Panc1 (cell line): Measurements from ENCODE around the gene HEPACAM. TPM values are rescaled to one million over a fixed set of nuclear protein-coding genes. Genes with fewer than 3 reads are reported as not detected.

Source experiments
- ATAC-seq: fragments of 200-7000 bp; cut with Tn5 transposase; 2 replicates; pipeline ENCODE4 v1.9.1; 2020; ENCODE audit warnings: mild to moderate bottlenecking, moderate library complexity
- BruUV-seq: library from RNA; stranded (reverse); fragments of 400-500 nt; replicated peaks from 2 replicates; lab custom pipeline; 2021; lab: Mats Ljungman, UMichigan
- CTCF ChIA-PET: fragments of 300-600 bp; sonication (Branson Sonifier 250); formaldehyde crosslinking; loops from one replicate; lab custom pipeline; 2022; ENCODE audit warnings: antibody characterized with exemption; lab: Charles Lee
- POLR2A ChIA-PET: fragments of 300-600 bp; sonication (Branson Sonifier 250); formaldehyde crosslinking; loops from one replicate; lab custom pipeline; 2022; ENCODE audit warnings: antibody characterized with exemption; lab: Charles Lee
- DNase-seq: peaks from one replicate; pipeline ENCODE4 v3.0.0-alpha.2; 2010; ENCODE audit warnings: low read depth, low spot score
- H3K27ac ChIP-seq: 2 replicates; pipeline ENCODE4 v1.5.1; 2011; ENCODE audit warnings: mild to moderate bottlenecking, low read length, inconsistent platforms
- H3K27me3 ChIP-seq: fragments of 200-500 bp; sonication (Bioruptor generic); 2 replicates; pipeline ENCODE4 v1.6.0; 2014; ENCODE audit warnings: low read length, inconsistent platforms; ENCODE audit not compliant: control insufficient read depth, insufficient read depth
- H3K36me3 ChIP-seq: fragments of 200-500 bp; sonication (Bioruptor generic); 2 replicates; pipeline ENCODE4 v1.5.1; 2014; ENCODE audit warnings: inconsistent platforms, mild to moderate bottlenecking, low read length, moderate library complexity; ENCODE audit not compliant: control insufficient read depth, insufficient read depth
- H3K4me1 ChIP-seq: 2 replicates; pipeline ENCODE4 v1.5.1; 2011; ENCODE audit warnings: inconsistent platforms, mild to moderate bottlenecking, low read length, moderate library complexity; ENCODE audit not compliant: control insufficient read depth, insufficient read depth
- H3K4me3 ChIP-seq, 2 experiments: 2 replicates each; pipeline ENCODE4 v1.5.1; 2011 to 2012; ENCODE audit warnings: low read depth in 2 of 2, low read length in 2 of 2, mild to moderate bottlenecking in 2 of 2, inconsistent platforms in 1 of 2, moderate library complexity in 1 of 2
- H3K9me3 ChIP-seq: fragments of 200-500 bp; sonication (Bioruptor generic); 2 replicates; pipeline ENCODE4 v1.5.1; 2014; ENCODE audit warnings: low read depth, mild to moderate bottlenecking, inconsistent platforms, low read length, moderate library complexity; ENCODE audit not compliant: control insufficient read depth, insufficient read depth
- CTCF ChIP-seq: fragments of 450-650 bp; IDR thresholded peaks from 2 replicates; pipeline ENCODE4 v1.5.1; 2017; ENCODE audit warnings: mild to moderate bottlenecking
- POLR2AphosphoS5 ChIP-seq: IDR thresholded peaks from 2 replicates; pipeline ENCODE4 v1.6.1; 2012; ENCODE audit warnings: mild to moderate bottlenecking, low read depth, low read length, moderate library complexity
- REST ChIP-seq, 2 experiments: IDR thresholded peaks; 2 replicates each; pipeline ENCODE4 v1.6.1; 2011 to 2012; ENCODE audit warnings: low read depth in 2 of 2, control low read depth in 1 of 2, low read length in 1 of 2, mild to moderate bottlenecking in 1 of 2, moderate library complexity in 1 of 2; ENCODE audit not compliant: insufficient read depth in 1 of 2
- SIN3A ChIP-seq: IDR thresholded peaks from 2 replicates; pipeline ENCODE4 v1.6.1; 2012; ENCODE audit warnings: low read depth, mild to moderate bottlenecking, low read length, moderate library complexity, borderline replicate concordance; ENCODE audit not compliant: insufficient read depth
- TCF7L2 ChIP-seq: IDR thresholded peaks from 2 replicates; pipeline ENCODE4 v1.6.1; 2011; ENCODE audit warnings: mild to moderate bottlenecking, low read depth, low read length, inconsistent platforms
- in situ Hi-C: cut with HindIII; loops from 2 replicates; pipeline ENCODE4 v1.10.0; 2016; ENCODE audit warnings: low sequenced_read_pairs, low pct_unique_long_range_greater_than_20kb
- intact Hi-C: fragments of 100-400 bp; cut with micrococcal nuclease; formaldehyde crosslinking; loops from one replicate; pipeline ENCODE4 v1.10.0; 2022; ENCODE audit not compliant: unreplicated experiment
- total RNA-seq: library from RNA; stranded (reverse); gene quantifications from one replicate; pipeline ENCODE4 v1.2.1, GENCODE V29; 2021; ENCODE audit not compliant: unreplicated experiment

The HEPACAM gene
- total RNA-seq, 1 experiment from 2014 or later, result not detected

DNA sequence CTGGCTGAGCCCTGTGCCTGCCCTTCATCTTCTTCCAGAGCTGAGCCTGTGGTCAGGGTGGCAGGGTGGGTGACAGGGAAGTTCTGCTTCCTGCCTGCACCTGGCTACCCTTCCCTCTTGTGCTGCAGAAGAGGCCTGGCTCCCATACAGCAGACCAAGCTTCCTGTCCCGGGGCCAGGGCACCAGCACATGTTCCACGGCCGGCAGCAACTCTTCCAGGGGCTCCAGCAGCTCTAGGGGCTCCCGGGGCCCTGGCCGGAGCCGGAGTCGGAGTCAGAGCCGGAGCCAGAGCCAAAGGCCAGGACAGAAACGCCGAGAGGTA lies 55.6 kb downstream of the HEPACAM start:
- no peaks in the 10 kb centered on the region for H3K27me3 ChIP-seq
- ChIA-PET POLR2A (no interaction called here), CTCF (no interaction called here)
- DNase-seq (no peak), ATAC-seq (no peak)
- peaks cover 8% of the 10 kb centered on the region for H3K4me1 ChIP-seq
- intact Hi-C loops, result no loop called here
- BruUV-seq, result no TSS peak
- TF ChIP-seq REST (IDR thresholded peaks at IDR 0.05; ENCODE audit: insufficient read depth in 1 of 2, low read depth in 2 of 2, low read length in 1 of 2), result no peak
- no peak for TF ChIP-seq TCF7L2
- no peak for TF ChIP-seq POLR2AphosphoS5
- no peak for TF ChIP-seq SIN3A
- TF ChIP-seq CTCF, result no peak
- in situ Hi-C loops, result no loop called here
- no peak overlapping the region for H3K27ac ChIP-seq
- H3K9me3 ChIP-seq, result no peaks in the 10 kb centered on the region
- no peak overlapping the region for H3K4me3 ChIP-seq
- H3K36me3 ChIP-seq, result no peaks in the 10 kb centered on the region

GRCh38 chr11:124879493-124880289 lies 56.2 kb downstream of the HEPACAM start:
- POLR2A ChIA-PET, result no interaction called here

More at GRCh38 chr11:124879493-124880289, 56.2 kb downstream of the HEPACAM start:
- intact Hi-C loops (no loop called here), in situ Hi-C loops (no loop called here)
- TF ChIP-seq SIN3A (no peak), CTCF (no peak), POLR2AphosphoS5 (no peak), REST (IDR thresholded peaks at IDR 0.05; ENCODE audit: insufficient read depth in 1 of 2, low read depth in 2 of 2, low read length in 1 of 2) (no peak), TCF7L2 (no peak)
- H3K27me3 ChIP-seq, result no peaks in the 10 kb centered on the region
- CTCF ChIA-PET, result no interaction called here
- no peaks in the 10 kb centered on the region for H3K36me3 ChIP-seq
- BruUV-seq, result no TSS peak
- no peak overlapping the region for H3K27ac ChIP-seq
- no peak for ATAC-seq
- no peak overlapping the region for H3K4me3 ChIP-seq
- H3K4me1 ChIP-seq, result peaks cover 8% of the 10 kb centered on the region
- no peaks in the 10 kb centered on the region for H3K9me3 ChIP-seq
- DNase-seq, result no peak
